AG09319 (cell line): Measurements from ENCODE around the gene NLRP3.
"Not testable (repeated sequence)": the region's sequence is repeated elsewhere in the genome, so short reads cannot be mapped to it uniquely, and the experiment has no call there.

Source experiments
- DNase-seq: peaks from one replicate; pipeline ENCODE4 v3.0.0-alpha.2; 2010; ENCODE audit warnings: low read depth; ENCODE audit errors: extremely low read depth
- TF ChIP-seq, protein P1 (sequence below): IDR thresholded peaks from 2 replicates; pipeline ENCODE4 v1.5.1; 2011; ENCODE audit warnings: low read depth, mild to moderate bottlenecking, inconsistent platforms, low read length, moderate library complexity

NLRP3 gene

DNA sequence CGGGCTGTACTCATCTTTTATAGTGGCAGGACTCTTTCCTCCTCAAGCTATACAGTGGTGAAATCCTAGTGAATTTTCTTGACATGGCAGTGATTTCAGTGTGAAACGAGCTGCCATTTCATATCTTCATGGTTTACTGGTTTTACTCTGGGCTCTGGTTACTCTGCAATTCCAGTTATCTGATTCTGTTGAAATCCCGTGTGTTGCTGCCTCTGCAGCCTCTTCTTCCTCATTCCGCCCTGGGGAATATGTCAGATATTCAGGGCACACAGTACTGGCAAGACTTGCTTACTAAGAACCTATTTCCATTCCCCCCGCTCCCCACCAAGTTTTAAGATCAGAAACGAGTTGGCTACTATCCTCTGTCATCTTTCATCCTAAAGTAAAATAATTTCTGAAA is 49.8 kb downstream of the NLRP3 start:
- TF ChIP-seq, protein P1, sequence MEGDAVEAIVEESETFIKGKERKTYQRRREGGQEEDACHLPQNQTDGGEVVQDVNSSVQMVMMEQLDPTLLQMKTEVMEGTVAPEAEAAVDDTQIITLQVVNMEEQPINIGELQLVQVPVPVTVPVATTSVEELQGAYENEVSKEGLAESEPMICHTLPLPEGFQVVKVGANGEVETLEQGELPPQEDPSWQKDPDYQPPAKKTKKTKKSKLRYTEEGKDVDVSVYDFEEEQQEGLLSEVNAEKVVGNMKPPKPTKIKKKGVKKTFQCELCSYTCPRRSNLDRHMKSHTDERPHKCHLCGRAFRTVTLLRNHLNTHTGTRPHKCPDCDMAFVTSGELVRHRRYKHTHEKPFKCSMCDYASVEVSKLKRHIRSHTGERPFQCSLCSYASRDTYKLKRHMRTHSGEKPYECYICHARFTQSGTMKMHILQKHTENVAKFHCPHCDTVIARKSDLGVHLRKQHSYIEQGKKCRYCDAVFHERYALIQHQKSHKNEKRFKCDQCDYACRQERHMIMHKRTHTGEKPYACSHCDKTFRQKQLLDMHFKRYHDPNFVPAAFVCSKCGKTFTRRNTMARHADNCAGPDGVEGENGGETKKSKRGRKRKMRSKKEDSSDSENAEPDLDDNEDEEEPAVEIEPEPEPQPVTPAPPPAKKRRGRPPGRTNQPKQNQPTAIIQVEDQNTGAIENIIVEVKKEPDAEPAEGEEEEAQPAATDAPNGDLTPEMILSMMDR = no peak

DNA sequence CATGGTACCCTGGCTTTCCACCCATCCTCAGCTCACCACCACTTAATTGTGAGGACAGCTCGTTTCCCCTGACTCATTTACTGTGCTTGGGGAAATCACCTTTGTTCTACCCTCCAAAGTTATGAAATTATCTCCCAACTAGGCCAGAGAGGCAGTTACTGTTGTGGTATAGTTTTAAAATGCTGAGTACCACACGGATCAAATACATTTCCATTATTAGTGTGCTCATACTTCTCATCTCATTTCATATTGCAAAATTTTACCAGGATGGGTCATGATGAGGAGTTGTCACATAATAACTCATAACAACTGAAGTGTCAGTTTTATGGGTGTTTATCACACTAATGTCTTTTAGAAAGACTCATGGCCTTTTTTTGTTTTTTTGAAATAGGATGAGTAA is 51.2 kb downstream of the NLRP3 start:
- TF ChIP-seq, protein P1 = no peak
- no peak for DNase-seq

More for the DNA sequence above, 49.8 kb downstream of the NLRP3 start:
- no peak for DNase-seq

DNA sequence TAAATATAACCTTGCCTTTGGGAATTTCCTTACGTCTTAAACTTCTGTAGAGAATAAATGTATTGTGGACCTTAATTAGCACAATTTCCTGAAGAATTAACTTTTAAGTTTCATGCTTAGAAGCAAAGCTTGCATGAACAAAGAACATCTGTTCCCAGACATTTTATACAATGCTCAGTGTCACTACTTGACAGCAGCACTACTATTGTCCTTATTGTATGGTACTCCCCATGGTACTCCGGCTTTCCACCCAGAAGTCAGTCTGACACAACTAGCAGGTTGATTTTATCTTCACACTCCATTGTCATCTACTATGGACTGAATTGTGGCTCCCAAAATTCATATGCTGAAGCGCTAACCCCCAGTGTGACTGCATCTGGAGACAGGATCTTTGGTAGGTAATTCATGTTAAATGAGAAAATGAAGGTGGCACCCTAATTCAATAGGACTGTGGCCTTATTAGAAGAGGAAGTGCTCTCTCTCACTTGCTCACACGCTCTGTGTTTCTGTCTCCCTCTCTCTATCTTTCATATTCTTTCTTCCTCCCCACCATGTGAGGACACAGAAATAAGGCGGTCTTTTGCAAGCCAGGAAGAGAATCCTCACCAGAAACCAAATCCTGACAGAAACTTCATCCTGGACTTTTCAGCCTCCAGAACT is 52.6 kb downstream of the NLRP3 start:
- TF ChIP-seq, protein P1 = no peak
- DNase-seq = no peak

DNA sequence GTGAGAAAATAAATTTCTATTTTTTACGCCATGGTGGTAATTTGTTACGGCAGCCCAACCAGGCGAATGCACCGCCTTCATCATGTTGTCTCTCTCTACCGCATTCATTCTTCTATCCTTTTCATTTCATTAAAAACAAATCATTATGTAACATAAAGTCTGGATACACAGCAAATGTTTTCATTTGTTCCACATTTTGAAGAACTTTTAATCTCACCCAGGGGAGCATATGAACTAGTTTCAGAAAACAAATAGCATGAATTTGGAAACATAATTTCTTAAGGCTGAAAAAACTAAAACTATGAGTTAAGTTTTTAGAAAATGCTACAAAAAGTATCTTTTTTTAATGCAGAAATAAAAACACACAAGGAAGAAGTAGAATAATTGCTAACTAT is 53.2 kb downstream of the NLRP3 start:
- TF ChIP-seq, protein P1 = no peak
- DNase-seq = no peak

DNA sequence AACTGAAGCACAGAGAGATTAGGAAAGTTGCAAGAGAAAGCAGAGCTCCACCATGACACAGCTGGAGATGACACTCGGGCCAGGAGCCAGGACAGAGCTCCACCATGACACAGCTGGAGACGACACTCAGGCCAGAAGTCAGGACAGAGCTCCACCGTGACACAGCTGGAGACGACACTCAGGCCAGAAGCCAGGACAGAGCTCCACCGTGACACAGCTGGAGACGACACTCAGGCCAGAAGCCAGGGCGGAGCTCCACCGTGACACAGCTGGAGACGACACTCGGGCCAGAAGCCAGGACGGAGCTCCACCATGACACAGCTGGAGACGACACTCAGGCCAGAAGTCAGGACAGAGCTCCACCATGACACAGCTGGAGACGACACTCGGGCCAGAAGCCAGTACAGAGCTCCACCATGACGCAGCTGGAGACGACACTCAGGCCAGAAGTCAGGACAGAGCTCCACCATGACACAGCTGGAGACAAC is 55.0 kb downstream of the NLRP3 start:
- not testable (repeated sequence) for DNase-seq

DNA sequence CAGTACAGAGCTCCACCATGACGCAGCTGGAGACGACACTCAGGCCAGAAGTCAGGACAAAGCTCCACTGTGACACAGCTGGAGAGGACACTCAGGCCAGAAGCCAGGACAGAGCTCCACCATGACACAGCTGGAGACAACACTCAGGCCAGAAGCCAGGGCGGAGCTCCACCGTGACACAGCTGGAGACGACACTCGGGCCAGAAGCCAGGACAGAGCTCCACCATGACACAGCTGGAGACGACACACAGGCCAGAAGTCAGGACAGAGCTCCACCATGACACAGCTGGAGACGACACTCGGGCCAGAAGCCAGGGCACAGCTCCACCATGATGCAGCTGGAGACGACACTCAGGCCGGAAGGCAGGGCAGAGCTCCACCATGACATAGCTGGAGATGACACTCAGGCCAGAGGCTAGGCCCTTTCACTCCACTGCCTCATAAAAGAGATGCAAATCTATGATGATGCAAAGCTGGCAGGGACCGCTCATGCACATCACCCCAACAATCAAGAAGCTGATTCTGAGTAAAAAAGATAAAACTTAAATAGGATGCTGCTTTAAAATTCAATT is 55.6 kb downstream of the NLRP3 start:
- no peak for DNase-seq
- TF ChIP-seq, protein P1 = no peak

DNA sequence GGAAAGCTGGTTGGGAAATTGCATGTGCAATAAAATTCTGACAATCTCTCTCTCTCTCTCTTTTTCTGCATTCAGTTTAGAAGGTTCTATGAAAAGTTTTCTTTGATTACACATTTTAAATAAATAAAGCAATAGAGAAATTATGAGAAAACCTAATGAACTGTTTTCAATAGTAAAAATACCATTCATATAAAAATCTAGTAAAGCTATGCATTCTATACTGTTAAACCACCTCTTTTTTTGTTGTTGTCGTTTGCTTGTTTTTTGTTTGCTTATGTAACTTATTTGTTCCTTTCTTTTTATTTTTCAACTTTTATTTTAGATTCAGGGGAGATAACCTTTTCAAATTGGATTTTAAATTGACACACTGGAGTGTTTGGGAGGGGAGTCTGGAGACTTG is 56.1 kb downstream of the NLRP3 start:
- TF ChIP-seq, protein P1 = no peak
- no peak for DNase-seq

DNA sequence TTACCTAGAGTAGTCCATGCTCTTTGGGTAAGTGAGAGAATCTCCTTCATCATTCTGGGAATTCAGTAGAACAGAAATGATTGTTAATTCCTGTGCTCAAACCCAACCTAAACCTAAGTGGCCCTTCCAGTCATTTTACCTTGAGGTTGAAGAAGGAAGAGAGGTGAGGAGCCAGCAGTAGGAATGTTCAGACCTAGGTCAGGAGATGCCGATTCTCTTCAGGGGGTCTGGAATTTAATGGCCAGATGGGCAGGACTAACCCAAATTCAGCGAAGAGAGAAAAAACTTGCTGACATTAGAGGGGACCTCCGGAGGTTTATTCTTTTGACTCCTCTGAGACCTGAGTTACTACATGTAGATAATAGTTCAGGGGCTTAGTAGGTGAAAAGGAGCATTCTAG is 58.4 kb downstream of the NLRP3 start:
- TF ChIP-seq, protein P1 = no peak
- DNase-seq = no peak
